Measurements from ENCODE around the gene NTRK3.

NTRK3 gene

GRCh38 chr15:88046576-88047129, 209.9 kb downstream of the NTRK3 start:
- H3K27me3 ChIP-seq (ENCODE audit: insufficient read depth, poor library complexity, severe bottlenecking): no peaks in the 10 kb centered on the region
- H3K4me3 ChIP-seq (replicated peaks; ENCODE audit: insufficient read depth, low read length): no peak overlapping the region
- DNase-seq (ENCODE audit: low read depth in 1 of 2, low spot score in 1 of 2): no peak
- H3K27ac ChIP-seq (replicated peaks): no peak overlapping the region
- TF ChIP-seq CTCF (IDR thresholded peaks at IDR 0.05; ENCODE audit: insufficient read depth, low read length): no peak
- TF ChIP-seq SPI1 (IDR thresholded peaks at IDR 0.05; ENCODE audit: borderline replicate concordance, low read depth): no peak
- no peak for TF ChIP-seq POLR2AphosphoS5 (IDR thresholded peaks at IDR 0.05; ENCODE audit: low read depth)
- no peak for TF ChIP-seq GABPA (IDR thresholded peaks at IDR 0.05; ENCODE audit: low read depth)
- TF ChIP-seq REST (IDR thresholded peaks at IDR 0.05; ENCODE audit: insufficient replicate concordance, low read depth): no peak

GRCh38 chr15:88043396-88043795, 213.1 kb downstream of the NTRK3 start:
- TF ChIP-seq POLR2AphosphoS5 (IDR thresholded peaks at IDR 0.05; ENCODE audit: low read depth): no peak
- TF ChIP-seq SPI1 (IDR thresholded peaks at IDR 0.05; ENCODE audit: borderline replicate concordance, low read depth): no peak
- TF ChIP-seq REST (IDR thresholded peaks at IDR 0.05; ENCODE audit: insufficient replicate concordance, low read depth): no peak
- no peak for TF ChIP-seq GABPA (IDR thresholded peaks at IDR 0.05; ENCODE audit: low read depth)
- no peak for TF ChIP-seq CTCF (IDR thresholded peaks at IDR 0.05; ENCODE audit: insufficient read depth, low read length)
- no peaks in the 10 kb centered on the region for H3K27me3 ChIP-seq (ENCODE audit: insufficient read depth, poor library complexity, severe bottlenecking)
- no peak overlapping the region for H3K4me3 ChIP-seq (replicated peaks; ENCODE audit: insufficient read depth, low read length)
- H3K27ac ChIP-seq (replicated peaks): no peak overlapping the region
- DNase-seq (ENCODE audit: low read depth in 1 of 2, low spot score in 1 of 2): no peak

- no peak overlapping the region for H3K4me3 ChIP-seq (replicated peaks; ENCODE audit: insufficient read depth, low read length)
- TF ChIP-seq CTCF (IDR thresholded peaks at IDR 0.05; ENCODE audit: insufficient read depth, low read length): no peak
- TF ChIP-seq POLR2AphosphoS5 (IDR thresholded peaks at IDR 0.05; ENCODE audit: low read depth): no peak
- DNase-seq (ENCODE audit: low read depth in 1 of 2, low spot score in 1 of 2): no peak
- H3K27ac ChIP-seq (replicated peaks): no peak overlapping the region
- H3K27me3 ChIP-seq (ENCODE audit: insufficient read depth, poor library complexity, severe bottlenecking): no peaks in the 10 kb centered on the region
Measured at GRCh38 chr15:88042047-88042446, 214.5 kb downstream of the NTRK3 start.

- no peak overlapping the region for H3K27ac ChIP-seq (replicated peaks)
- no peaks in the 10 kb centered on the region for H3K27me3 ChIP-seq (ENCODE audit: insufficient read depth, poor library complexity, severe bottlenecking)
- TF ChIP-seq POLR2AphosphoS5 (IDR thresholded peaks at IDR 0.05; ENCODE audit: low read depth): no peak
- no peak overlapping the region for H3K4me3 ChIP-seq (replicated peaks; ENCODE audit: insufficient read depth, low read length)
- no peak for DNase-seq (ENCODE audit: low read depth in 1 of 2, low spot score in 1 of 2)
Measured at GRCh38 chr15:88040516-88040915, 216.0 kb downstream of the NTRK3 start.
